Ovary (tissue), 3 donors: ENCODE data around the gene CD3D.

Experiments used
- CTCF ChIP-seq, 3 donors: fragments of 450-650 bp in 2 of 3; fragments of 200-600 bp in 1 of 3; IDR thresholded peaks; one replicate each; pipeline versions ENCODE4 v1.5.1 to v1.8.0; 2016 to 2022; ENCODE audit warnings: antibody characterized with exemption in 3 of 3, mild to moderate bottlenecking in 1 of 3
- EP300 ChIP-seq: sonication (generic); formaldehyde crosslinking; IDR thresholded peaks from one replicate; pipeline ENCODE4 v1.6.1; 2017; ENCODE audit warnings: antibody characterized with exemption
- donor health status: DM: no; HTN: no; CAD: no.

DNA sequence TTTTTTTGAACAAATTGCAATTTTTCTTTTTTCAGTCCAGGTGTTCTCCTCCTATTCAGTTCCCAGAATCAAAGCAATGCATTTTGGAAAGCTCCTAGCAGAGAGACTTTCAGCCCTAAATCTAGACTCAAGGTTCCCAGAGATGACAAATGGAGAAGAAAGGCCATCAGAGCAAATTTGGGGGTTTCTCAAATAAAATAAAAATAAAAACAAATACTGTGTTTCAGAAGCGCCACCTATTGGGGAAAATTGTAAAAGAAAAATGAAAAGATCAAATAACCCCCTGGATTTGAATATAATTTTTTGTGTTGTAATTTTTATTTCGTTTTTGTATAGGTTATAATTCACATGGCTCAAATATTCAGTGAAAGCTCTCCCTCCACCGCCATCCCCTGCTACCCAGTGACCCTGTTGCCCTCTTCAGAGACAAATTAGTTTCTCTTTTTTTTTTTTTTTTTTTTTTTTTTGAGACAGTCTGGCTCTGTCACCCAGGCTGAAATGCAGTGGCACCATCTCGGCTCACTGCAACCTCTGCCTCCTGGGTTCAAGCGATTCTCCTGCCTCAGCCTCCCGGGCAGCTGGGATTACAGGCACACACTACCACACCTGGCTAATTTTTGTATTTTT, 10.7 kb upstream of the CD3D start:
- TF ChIP-seq CTCF (IDR thresholded peaks at IDR 0.05) = no peak
- no peak for TF ChIP-seq EP300
